Glutamatergic neuron (in vitro differentiated cells): ENCODE data around the gene GRHL1. TPM values are rescaled to one million over a fixed set of nuclear protein-coding genes. Genes with fewer than 3 reads are reported as not detected.
A peak's percentile ranks its signal among the peaks of the same experiment; 100 is the strongest.

Experiments used
- DNase-seq: peaks from one replicate; pipeline ENCODE4 v3.0.0; 2022
- H3K27ac Mint-ChIP-seq: one replicate; pipeline ENCODE4 v1.8.0; 2020; ENCODE audit warnings: mild to moderate bottlenecking, mixed read lengths, inconsistent platforms; ENCODE audit not compliant: unreplicated experiment
- H3K27me3 Mint-ChIP-seq: one replicate; pipeline ENCODE4 v1.8.0; 2020; ENCODE audit warnings: mild to moderate bottlenecking, moderate library complexity, mixed read lengths, inconsistent platforms; ENCODE audit not compliant: unreplicated experiment
- H3K36me3 Mint-ChIP-seq: one replicate; pipeline ENCODE4 v1.8.0; 2020; ENCODE audit warnings: mild to moderate bottlenecking, mixed read lengths, inconsistent platforms; ENCODE audit not compliant: unreplicated experiment
- H3K4me1 Mint-ChIP-seq: one replicate; pipeline ENCODE4 v1.8.0; 2020; ENCODE audit warnings: mild to moderate bottlenecking, low read depth, mixed read lengths, inconsistent platforms; ENCODE audit not compliant: unreplicated experiment
- H3K4me3 Mint-ChIP-seq: one replicate; pipeline ENCODE4 v1.8.0; 2020; ENCODE audit warnings: mild to moderate bottlenecking, mixed read lengths, inconsistent platforms; ENCODE audit not compliant: unreplicated experiment
- H3K9me3 Mint-ChIP-seq: one replicate; pipeline ENCODE4 v1.8.0; 2020; ENCODE audit warnings: mild to moderate bottlenecking, moderate library complexity, mixed read lengths, inconsistent platforms; ENCODE audit not compliant: unreplicated experiment
- total RNA-seq: library from RNA; stranded (reverse); fragmentation: NEBNext Ultra II Directional; extraction: Animal tissue kit (Norgen Biotek cat#: 25700); gene quantifications from one replicate; pipeline ENCODE4 v1.2.1, GENCODE V29; 2021; ENCODE audit not compliant: unreplicated experiment
- TF ChIP-seq, protein P1 (sequence below): fragments of 200-600 bp; sonication (generic); IDR thresholded peaks from one replicate; pipeline ENCODE4 v1.5.0; 2021; ENCODE audit not compliant: partially characterized antibody, unreplicated experiment

GRHL1 gene
- total RNA-seq, 1 donor from 2014 or later = 4.3 TPM

DNA sequence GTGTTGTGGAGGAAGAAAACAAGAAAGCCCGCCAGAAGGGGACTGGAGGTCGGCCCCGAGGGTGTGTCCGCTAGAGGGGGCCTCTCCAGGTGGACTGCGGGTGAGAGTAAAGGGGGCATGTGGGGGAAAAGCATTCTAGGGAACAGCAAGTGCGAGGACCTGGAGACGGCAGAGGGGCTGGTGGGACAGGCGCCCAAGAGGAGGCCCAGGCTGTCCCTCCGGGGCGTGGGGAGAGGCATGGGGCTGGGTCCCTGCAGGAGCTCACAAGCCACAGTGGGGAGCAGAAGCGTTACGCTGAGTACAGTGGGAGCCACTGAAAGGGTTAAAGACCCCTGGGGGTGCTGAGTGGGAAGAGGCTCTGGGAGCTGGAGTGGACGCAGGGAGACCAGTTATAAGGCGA lies 90.2 kb downstream of the GRHL1 start:
- Mint-ChIP-seq H3K4me3 (peak overlapping the region; percentile 90), H3K27me3 (peaks cover 10% of the 10 kb centered on the region), H3K4me1 (no peaks in the 10 kb centered on the region), H3K36me3 (no peaks in the 10 kb centered on the region), H3K9me3 (peaks cover 13% of the 10 kb centered on the region), H3K27ac (no peak overlapping the region)
- TF ChIP-seq, protein P1, sequence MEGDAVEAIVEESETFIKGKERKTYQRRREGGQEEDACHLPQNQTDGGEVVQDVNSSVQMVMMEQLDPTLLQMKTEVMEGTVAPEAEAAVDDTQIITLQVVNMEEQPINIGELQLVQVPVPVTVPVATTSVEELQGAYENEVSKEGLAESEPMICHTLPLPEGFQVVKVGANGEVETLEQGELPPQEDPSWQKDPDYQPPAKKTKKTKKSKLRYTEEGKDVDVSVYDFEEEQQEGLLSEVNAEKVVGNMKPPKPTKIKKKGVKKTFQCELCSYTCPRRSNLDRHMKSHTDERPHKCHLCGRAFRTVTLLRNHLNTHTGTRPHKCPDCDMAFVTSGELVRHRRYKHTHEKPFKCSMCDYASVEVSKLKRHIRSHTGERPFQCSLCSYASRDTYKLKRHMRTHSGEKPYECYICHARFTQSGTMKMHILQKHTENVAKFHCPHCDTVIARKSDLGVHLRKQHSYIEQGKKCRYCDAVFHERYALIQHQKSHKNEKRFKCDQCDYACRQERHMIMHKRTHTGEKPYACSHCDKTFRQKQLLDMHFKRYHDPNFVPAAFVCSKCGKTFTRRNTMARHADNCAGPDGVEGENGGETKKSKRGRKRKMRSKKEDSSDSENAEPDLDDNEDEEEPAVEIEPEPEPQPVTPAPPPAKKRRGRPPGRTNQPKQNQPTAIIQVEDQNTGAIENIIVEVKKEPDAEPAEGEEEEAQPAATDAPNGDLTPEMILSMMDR = no peak
- DNase-seq = no peak

DNA sequence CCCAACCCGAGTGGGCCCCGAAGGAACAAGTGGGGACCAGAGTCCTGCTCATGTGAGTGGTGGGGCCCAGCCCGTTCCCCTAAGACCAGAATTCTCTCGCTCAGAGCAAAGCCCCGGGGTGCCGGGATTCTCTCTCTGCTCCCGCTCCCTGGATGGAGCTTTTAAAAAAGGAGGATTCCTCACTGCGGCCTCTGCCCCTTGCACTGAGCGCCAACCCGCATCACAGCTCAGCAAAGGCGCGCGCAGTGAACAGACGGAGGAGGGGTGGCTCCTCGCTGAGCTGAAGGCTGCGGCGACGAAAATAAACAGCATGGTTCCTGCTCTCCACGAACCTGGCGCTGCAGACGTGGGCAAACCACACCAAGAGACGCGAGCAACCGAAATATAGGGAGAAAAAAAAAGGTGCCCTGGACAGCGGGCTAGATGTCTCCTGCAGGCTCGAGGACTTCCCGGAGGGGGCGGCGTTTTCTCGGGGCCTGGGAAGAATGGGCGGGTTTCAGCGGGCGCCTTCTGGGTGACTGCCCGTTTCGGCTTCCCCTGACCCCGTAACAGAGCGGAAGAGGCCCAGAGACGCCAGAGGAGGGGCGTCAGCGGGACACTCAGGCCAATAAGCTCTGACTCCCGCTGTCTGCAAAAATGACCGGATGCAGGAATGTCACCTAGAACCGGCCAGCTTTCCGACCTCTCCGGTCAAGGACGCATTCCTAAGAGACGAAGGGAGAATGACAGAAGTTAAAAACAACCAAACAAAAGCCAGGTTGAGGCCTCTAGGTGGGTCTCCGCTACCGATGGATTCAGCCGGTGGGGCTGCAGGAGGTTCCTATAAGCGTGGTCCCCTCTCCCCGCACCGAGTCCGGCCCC lies 91.0 kb downstream of the GRHL1 start:
- peak overlapping the region; percentile 77 for H3K27ac Mint-ChIP-seq
- peak; percentile 70 for DNase-seq
- no peaks in the 10 kb centered on the region for H3K36me3 Mint-ChIP-seq
- TF ChIP-seq, protein P1 = no peak
- H3K4me3 Mint-ChIP-seq = peak overlapping the region; percentile 90
- H3K27me3 Mint-ChIP-seq = peaks cover 10% of the 10 kb centered on the region
- no peaks in the 10 kb centered on the region for H3K4me1 Mint-ChIP-seq
- H3K9me3 Mint-ChIP-seq = peaks cover 13% of the 10 kb centered on the region

DNA sequence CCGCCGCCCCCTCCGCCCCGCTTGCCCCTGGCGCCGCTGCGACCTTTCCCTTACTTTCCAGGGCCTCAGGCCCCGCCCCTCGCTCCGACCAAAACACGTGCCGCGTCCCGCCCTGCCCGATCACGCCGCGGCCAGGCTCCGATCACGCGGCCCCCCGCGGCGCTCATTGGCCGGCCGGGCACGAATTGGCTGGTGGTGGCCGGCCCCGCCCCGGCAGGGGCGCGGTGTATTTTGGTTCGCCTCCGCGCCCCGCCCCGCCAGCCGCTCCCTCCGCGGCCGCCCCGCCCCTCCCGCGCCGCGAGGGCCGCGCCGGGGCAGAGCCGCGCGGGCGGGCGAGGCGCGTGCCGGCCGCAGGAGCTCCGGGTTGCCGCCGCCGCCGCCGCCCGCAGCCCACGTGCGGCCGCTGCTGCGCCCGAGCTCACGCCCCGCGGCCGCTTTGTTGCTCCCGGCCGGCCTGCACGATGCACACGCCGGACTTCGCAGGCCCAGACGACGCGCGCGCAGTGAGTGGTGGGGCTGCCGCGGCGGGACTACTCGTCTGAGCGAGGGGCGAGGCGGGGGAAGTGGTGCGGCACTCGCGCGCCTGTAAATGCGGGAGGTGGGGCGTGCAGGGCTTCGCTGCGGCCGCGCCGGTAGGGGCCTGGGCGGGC lies 91.9 kb downstream of the GRHL1 start, which contains the start of gene KLF11:
TSS of gene KLF11 (plus strand) at position 295 of the 650 bp plus-strand sequence. CDS start at position 462, 167 bp downstream.
- Mint-ChIP-seq H3K36me3 (no peaks in the 10 kb centered on the region), H3K27me3 (peaks cover 13% of the 10 kb centered on the region)
- TF ChIP-seq, protein P1 = no peak

DNA sequence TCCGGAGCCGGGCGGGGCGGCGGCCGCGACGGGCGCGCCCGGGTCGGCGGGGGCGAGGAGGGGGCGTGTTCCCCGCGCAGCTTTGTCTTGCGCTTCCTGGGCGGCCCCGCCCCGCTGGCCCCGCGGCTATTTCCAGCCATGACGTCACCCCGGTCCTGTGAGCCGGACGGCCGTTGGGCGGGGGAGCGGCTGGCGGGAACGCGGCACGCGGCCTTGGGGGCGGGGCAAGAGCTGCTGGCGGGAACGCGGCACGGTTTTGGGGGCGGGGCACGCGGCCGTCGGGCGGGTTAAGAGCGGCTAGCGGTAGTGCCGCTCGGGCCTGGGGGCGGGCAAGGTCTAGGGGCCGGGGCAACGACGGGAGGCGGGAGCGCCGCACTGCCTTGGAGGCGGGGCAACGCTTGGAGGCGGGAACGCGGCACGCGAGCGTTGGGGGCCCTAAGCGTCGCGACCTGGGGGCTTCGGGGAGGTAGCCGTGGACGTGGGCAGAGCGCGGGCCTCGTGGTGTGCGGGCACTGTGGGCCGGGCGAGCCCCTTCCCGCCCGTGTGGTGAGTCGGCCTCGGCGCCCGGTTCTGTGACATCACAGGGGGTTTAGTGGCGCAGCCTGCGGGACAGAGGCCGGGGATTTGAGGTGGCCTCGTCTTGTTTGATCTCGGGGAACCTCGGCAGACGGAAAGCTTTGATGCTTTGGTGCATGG lies 92.6 kb downstream of the GRHL1 start:
- peak overlapping the region; percentile 28 for H3K27ac Mint-ChIP-seq
- no peaks in the 10 kb centered on the region for H3K36me3 Mint-ChIP-seq
- H3K4me1 Mint-ChIP-seq = no peaks in the 10 kb centered on the region
- H3K4me3 Mint-ChIP-seq = peak overlapping the region; percentile 72
- TF ChIP-seq, protein P1 = no peak
- peak; percentile 96 for DNase-seq
- peaks cover 13% of the 10 kb centered on the region for H3K9me3 Mint-ChIP-seq
- H3K27me3 Mint-ChIP-seq = peaks cover 13% of the 10 kb centered on the region

More for the DNA sequence above, 91.9 kb downstream of the GRHL1 start, which contains the start of gene KLF11:
- H3K4me1 Mint-ChIP-seq = no peaks in the 10 kb centered on the region
- peak within 1 kb of the TSS; percentile 77 for H3K27ac Mint-ChIP-seq
- H3K9me3 Mint-ChIP-seq = peaks cover 13% of the 10 kb centered on the region
- peak; percentile 93 for DNase-seq
- peak within 1 kb of the TSS; percentile 90 for H3K4me3 Mint-ChIP-seq
